Myocyte (in vitro differentiated cells): Measurements from ENCODE around the gene PRRX2. TPM values are rescaled to one million over a fixed set of nuclear protein-coding genes. Genes with fewer than 3 reads are reported as not detected.

Experiments
- DNase-seq: peaks from one replicate; pipeline ENCODE4 v3.0.0-alpha.2; 2012; ENCODE audit warnings: low read depth
- polyA plus RNA-seq: library from polyadenylated mRNA; unstranded; fragments of >200 nt; gene quantifications from one replicate; pipeline ENCODE4 v1.2.1, GENCODE V29; 2012; ENCODE audit warnings: missing spikeins
- total RNA-seq: library from RNA; depleted of rRNA; stranded (reverse); fragments of >200 nt; gene quantifications from 2 replicates; pipeline ENCODE4 v1.2.3, GENCODE V29; 2014

The PRRX2 gene
- not detected in 2 replicates for total RNA-seq
- 0.13 TPM for polyA plus RNA-seq

GRCh38 chr9:129665389-129665775, at the start of gene PRRX2:
PRRX2 (plus strand) TSS chr9:129665647; CDS start chr9:129665868, 221 bp downstream.
- no peak for DNase-seq

GRCh38 chr9:129617167-129617566, 48.3 kb upstream of the PRRX2 start:
- peak; percentile 63 for DNase-seq

GRCh38 chr9:129619787-129620668, 45.4 kb upstream of the PRRX2 start:
- no peak for DNase-seq

- DNase-seq: no peak
Measured at GRCh38 chr9:129620669-129621295, 44.7 kb upstream of the PRRX2 start, which contains the start of gene C9orf50. C9orf50 (minus strand) TSS chr9:129621101; CDS start chr9:129620574, 527 bp downstream.

GRCh38 chr9:129623331-129623730, 42.1 kb upstream of the PRRX2 start:
- no peak for DNase-seq

GRCh38 chr9:129624168-129624759, 41.2 kb upstream of the PRRX2 start:
- DNase-seq: peak; percentile 54

GRCh38 chr9:129624947-129625346, 40.5 kb upstream of the PRRX2 start:
- no peak for DNase-seq

GRCh38 chr9:129626079-129626624, 39.3 kb upstream of the PRRX2 start, which contains the start of gene NTMT1:
NTMT1 (plus strand) TSS chr9:129626163; CDS start chr9:129632704, 6,541 bp downstream.
- peak; percentile 85 for DNase-seq

GRCh38 chr9:129626625-129627284, 38.7 kb upstream of the PRRX2 start:
- DNase-seq: peak; percentile 71

- peak; percentile 52 for DNase-seq
Measured at GRCh38 chr9:129627556-129628440, 37.6 kb upstream of the PRRX2 start.

- no peak for DNase-seq
Measured at GRCh38 chr9:129628709-129629108, 36.7 kb upstream of the PRRX2 start.

- DNase-seq: no peak
Measured at GRCh38 chr9:129629251-129629820, 36.1 kb upstream of the PRRX2 start.

GRCh38 chr9:129630967-129631673, 34.3 kb upstream of the PRRX2 start:
- DNase-seq: no peak

- DNase-seq: no peak
Measured at GRCh38 chr9:129631674-129632129, 33.7 kb upstream of the PRRX2 start.

- DNase-seq: peak; percentile 31
Measured at GRCh38 chr9:129632460-129632859, 33.0 kb upstream of the PRRX2 start.

GRCh38 chr9:129633207-129633606, 32.2 kb upstream of the PRRX2 start:
- DNase-seq: no peak

GRCh38 chr9:129633848-129634247, 31.6 kb upstream of the PRRX2 start:
- DNase-seq: no peak

GRCh38 chr9:129635099-129636065, 30.1 kb upstream of the PRRX2 start:
- DNase-seq: no peak
